ENCODE data around the gene CDKN2AIP. TPM values are rescaled to one million over a fixed set of nuclear protein-coding genes. Genes with fewer than 3 reads are reported as not detected.
A peak's percentile ranks its signal among the peaks of the same experiment; 100 is the strongest.

Gene CDKN2AIP
- polyA plus RNA-seq, 1 of the 3 experiments (the other 2 are of a cell fraction): 8.3 TPM

- TF ChIP-seq REST (IDR thresholded peaks at IDR 0.05; ENCODE audit: low read depth, low read length): peak; percentile 39; the same call in 1 of the 2 replicates
- no peak for TF ChIP-seq IRF3 (IDR thresholded peaks at IDR 0.05; ENCODE audit: low read depth, low read length)
Observed at GRCh38 chr4:183444214-183445096, at the start of gene CDKN2AIP (continued).

DNA sequence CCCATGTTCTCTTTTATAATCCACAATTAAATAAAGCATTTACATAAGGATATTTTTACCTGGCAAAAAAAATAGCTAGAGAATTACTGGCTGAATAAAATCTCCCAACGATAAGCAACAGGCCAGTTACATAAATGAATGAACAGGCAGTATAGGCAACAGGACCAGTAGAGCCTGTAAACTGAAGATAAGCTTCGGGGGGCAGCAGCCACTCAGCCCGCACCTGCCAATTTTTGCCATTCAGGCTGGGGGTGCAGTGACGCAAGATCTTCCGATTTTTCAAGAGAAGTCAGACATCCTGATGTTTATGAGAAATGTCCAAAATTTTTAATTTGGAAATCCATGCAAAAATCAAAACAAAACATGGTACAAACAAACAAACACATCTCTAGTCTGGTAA, 49.0 kb upstream of the CDKN2AIP start:
- Histone ChIP-seq H3K4me2 (no peak overlapping the region), H3K9ac (no peak overlapping the region), H3K27me3 (ENCODE audit: insufficient read depth) (no peaks in the 10 kb centered on the region), H4K20me1 (ENCODE audit: insufficient read depth) (no peaks in the 10 kb centered on the region), H3K27ac (ENCODE audit: low read depth in 2 of 2, low read length in 1 of 2) (no peak overlapping the region), H2AFZ (ENCODE audit: low read depth) (no peak overlapping the region), H3K4me3 (ENCODE audit: low read depth in 2 of 2, low read length in 1 of 2) (no peak overlapping the region), H3K9me2 (no peaks in the 10 kb centered on the region), H3F3A (replicated peaks; ENCODE audit: insufficient read depth) (no peaks in the 10 kb centered on the region), H3K9me3 (no peaks in the 10 kb centered on the region), H3K79me2 (ENCODE audit: insufficient read depth) (no peaks in the 10 kb centered on the region), H3K36me3 (replicated peaks in 1 of 2; ENCODE audit: control insufficient read depth in 1 of 2, insufficient read depth in 2 of 2, low read length in 1 of 2) (no peaks in the 10 kb centered on the region), H3K4me1 (ENCODE audit: control insufficient read depth in 1 of 2, insufficient read depth in 2 of 2, low read depth in 1 of 2, low read length in 1 of 2) (peaks cover 4 to 5% of the 10 kb centered on the region in 2 experiments; a peak in 2 of 4 replicates)
- 88% methylated on average over 5 of the region's 5 CpGs for whole genome bisulfite sequencing (ENCODE audit: low lambda C conversion rate)
- POLR2A ChIA-PET: no interaction called here
- no peak for DNase-seq
- no peak for TF ChIP-seq ELF1 (IDR thresholded peaks at IDR 0.05)
- TF ChIP-seq RCOR1 (IDR thresholded peaks at IDR 0.05; ENCODE audit: low read length): no peak
- no peak for TF ChIP-seq SMC3 (IDR thresholded peaks at IDR 0.05; ENCODE audit: low read depth, low read length)
- TF ChIP-seq RFX5 (IDR thresholded peaks at IDR 0.05; ENCODE audit: low read length): no peak
- no peak for TF ChIP-seq FOSL2 (IDR thresholded peaks at IDR 0.05; ENCODE audit: borderline replicate concordance, low read depth)
- no peak for TF ChIP-seq NFIC (IDR thresholded peaks at IDR 0.05; ENCODE audit: borderline replicate concordance)
- TF ChIP-seq USF1 (IDR thresholded peaks at IDR 0.05; ENCODE audit: borderline replicate concordance, low read depth): no peak
- TF ChIP-seq PBX3 (IDR thresholded peaks at IDR 0.05): no peak
- no peak for TF ChIP-seq YY1 (IDR thresholded peaks at IDR 0.05; ENCODE audit: low read depth)
- no peak for TF ChIP-seq FOXJ3 (CRISPR knock-in tag; IDR thresholded peaks at IDR 0.05)
- no peak for TF ChIP-seq JUND (IDR thresholded peaks at IDR 0.05)
- no peak for TF ChIP-seq TEAD4 (IDR thresholded peaks at IDR 0.05; ENCODE audit: borderline replicate concordance, insufficient read depth)
- no peak for TF ChIP-seq GABPA (IDR thresholded peaks at IDR 0.05; ENCODE audit: low read depth)
- no peak for TF ChIP-seq RAD21 (IDR thresholded peaks at IDR 0.05; ENCODE audit: low read length)
- TF ChIP-seq REST (IDR thresholded peaks at IDR 0.05; ENCODE audit: low read depth, low read length): no peak
- no peak for TF ChIP-seq CHD2 (IDR thresholded peaks at IDR 0.05; ENCODE audit: low read length, partially characterized antibody)
- no peak for TF ChIP-seq MXI1 (IDR thresholded peaks at IDR 0.05; ENCODE audit: low read depth, low read length)
- TF ChIP-seq FOXM1 (IDR thresholded peaks at IDR 0.05; ENCODE audit: low read depth): no peak
- CTCF ChIA-PET: interaction anchor here (1.0 to 1.5 kb wide), 4 partner anchors 12 to 322 kb away, joined by 3 to 4 read pairs (median 3); no protein-coding TSS in a partner anchor

Data from SK-N-SH (cell line).